ENCODE data around the gene RRP9.

DNA sequence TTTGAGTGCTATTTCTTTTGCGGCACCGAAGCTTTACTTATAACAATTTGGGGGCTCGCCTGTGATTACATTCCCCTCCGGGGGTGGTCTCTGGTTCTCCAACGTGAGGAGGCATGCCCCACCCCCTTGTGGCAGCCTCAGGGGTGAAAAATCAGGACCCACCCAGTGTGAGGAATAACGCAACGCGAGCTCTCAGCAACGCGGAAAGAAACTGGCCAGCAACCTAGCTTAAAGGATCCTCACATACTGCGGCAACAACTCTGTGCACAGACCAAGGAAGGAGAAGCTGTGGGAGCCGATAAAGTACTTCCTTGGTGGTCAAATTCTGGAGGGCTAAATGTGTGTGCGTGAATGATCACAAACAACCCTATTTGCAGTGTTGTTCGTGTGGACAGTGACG, 44.3 kb downstream of the RRP9 start:
- TF ChIP-seq, protein P1, sequence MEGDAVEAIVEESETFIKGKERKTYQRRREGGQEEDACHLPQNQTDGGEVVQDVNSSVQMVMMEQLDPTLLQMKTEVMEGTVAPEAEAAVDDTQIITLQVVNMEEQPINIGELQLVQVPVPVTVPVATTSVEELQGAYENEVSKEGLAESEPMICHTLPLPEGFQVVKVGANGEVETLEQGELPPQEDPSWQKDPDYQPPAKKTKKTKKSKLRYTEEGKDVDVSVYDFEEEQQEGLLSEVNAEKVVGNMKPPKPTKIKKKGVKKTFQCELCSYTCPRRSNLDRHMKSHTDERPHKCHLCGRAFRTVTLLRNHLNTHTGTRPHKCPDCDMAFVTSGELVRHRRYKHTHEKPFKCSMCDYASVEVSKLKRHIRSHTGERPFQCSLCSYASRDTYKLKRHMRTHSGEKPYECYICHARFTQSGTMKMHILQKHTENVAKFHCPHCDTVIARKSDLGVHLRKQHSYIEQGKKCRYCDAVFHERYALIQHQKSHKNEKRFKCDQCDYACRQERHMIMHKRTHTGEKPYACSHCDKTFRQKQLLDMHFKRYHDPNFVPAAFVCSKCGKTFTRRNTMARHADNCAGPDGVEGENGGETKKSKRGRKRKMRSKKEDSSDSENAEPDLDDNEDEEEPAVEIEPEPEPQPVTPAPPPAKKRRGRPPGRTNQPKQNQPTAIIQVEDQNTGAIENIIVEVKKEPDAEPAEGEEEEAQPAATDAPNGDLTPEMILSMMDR (IDR thresholded peaks at IDR 0.05; ENCODE audit: poor library complexity, severe bottlenecking): no peak
- TF ChIP-seq POLR2AphosphoS5 (IDR thresholded peaks at IDR 0.05) (no peak), MXI1 (conservative IDR thresholded peaks at IDR 0.05; ENCODE audit: poor library complexity, severe bottlenecking) (no peak), REST (IDR thresholded peaks at IDR 0.05; ENCODE audit: borderline replicate concordance) (no peak), EZH2 (IDR thresholded peaks at IDR 0.05; ENCODE audit: borderline replicate concordance, insufficient read depth, low read length, poor library complexity, severe bottlenecking) (no peak), SMC3 (conservative IDR thresholded peaks at IDR 0.05; ENCODE audit: poor library complexity) (no peak), EP300 (conservative IDR thresholded peaks at IDR 0.05; ENCODE audit: poor library complexity, severe bottlenecking) (no peak)
